ENCODE measurements around the gene SNRNP48.

The SNRNP48 gene

GRCh38 chr6:7555671-7556070 is 34.3 kb upstream of the SNRNP48 start:
- no peaks in the 10 kb centered on the region for H3K36me3 ChIP-seq
- H3K27ac ChIP-seq, result no peak overlapping the region
- H3K27me3 ChIP-seq, result peaks cover 96% of the 10 kb centered on the region
- no peak overlapping the region for H3K4me3 ChIP-seq (ENCODE audit: low read depth in 1 of 2, low read length in 1 of 2)
- H3K9me3 ChIP-seq, result no peaks in the 10 kb centered on the region
- no peaks in the 10 kb centered on the region for H3K4me1 ChIP-seq (ENCODE audit: control insufficient read depth in 1 of 2, insufficient read depth in 1 of 2, low read depth in 1 of 2, low read length in 1 of 2)
- no peak for TF ChIP-seq CTCF (IDR thresholded peaks at IDR 0.05)

GRCh38 chr6:7556394-7557106 is 33.4 kb upstream of the SNRNP48 start:
- Histone ChIP-seq H3K36me3 (no peaks in the 10 kb centered on the region), H3K4me3 (ENCODE audit: low read depth in 1 of 2, low read length in 1 of 2) (no peak overlapping the region), H3K4me1 (ENCODE audit: control insufficient read depth in 1 of 2, insufficient read depth in 1 of 2, low read depth in 1 of 2, low read length in 1 of 2) (no peaks in the 10 kb centered on the region), H3K27ac (no peak overlapping the region), H3K9me3 (no peaks in the 10 kb centered on the region), H3K27me3 (peaks cover 96% of the 10 kb centered on the region)
- TF ChIP-seq CTCF (IDR thresholded peaks at IDR 0.05), result no peak

- Histone ChIP-seq H3K36me3 (no peaks in the 10 kb centered on the region), H3K27me3 (peaks cover 88% of the 10 kb centered on the region), H3K4me1 (ENCODE audit: control insufficient read depth in 1 of 2, insufficient read depth in 1 of 2, low read depth in 1 of 2, low read length in 1 of 2) (peaks cover 4% of the 10 kb centered on the region in 2 experiments), H3K9me3 (no peaks in the 10 kb centered on the region), H3K4me3 (ENCODE audit: low read depth in 1 of 2, low read length in 1 of 2) (no peak overlapping the region), H3K27ac (no peak overlapping the region)
- no peak for TF ChIP-seq CTCF (IDR thresholded peaks at IDR 0.05)
These were observed 32.3 kb upstream of the SNRNP48 start for GRCh38 chr6:7557652-7558051.

GRCh38 chr6:7558781-7559180 is 31.2 kb upstream of the SNRNP48 start:
- H3K9me3 ChIP-seq, result no peaks in the 10 kb centered on the region
- no peaks in the 10 kb centered on the region for H3K36me3 ChIP-seq
- peaks cover 76% of the 10 kb centered on the region for H3K27me3 ChIP-seq
- TF ChIP-seq CTCF (IDR thresholded peaks at IDR 0.05), result no peak
- H3K27ac ChIP-seq, result no peak overlapping the region
- no peak overlapping the region for H3K4me3 ChIP-seq (ENCODE audit: low read depth in 1 of 2, low read length in 1 of 2)
- H3K4me1 ChIP-seq (ENCODE audit: control insufficient read depth in 1 of 2, insufficient read depth in 1 of 2, low read depth in 1 of 2, low read length in 1 of 2), result peaks cover 8 to 14% of the 10 kb centered on the region in 2 experiments

GRCh38 chr6:7559196-7559595 is 30.8 kb upstream of the SNRNP48 start:
- H3K27me3 ChIP-seq, result peaks cover 72% of the 10 kb centered on the region
- peaks cover 8 to 14% of the 10 kb centered on the region in 2 experiments for H3K4me1 ChIP-seq (ENCODE audit: control insufficient read depth in 1 of 2, insufficient read depth in 1 of 2, low read depth in 1 of 2, low read length in 1 of 2)
- no peak overlapping the region for H3K4me3 ChIP-seq (ENCODE audit: low read depth in 1 of 2, low read length in 1 of 2)
- H3K27ac ChIP-seq, result no peak overlapping the region
- no peaks in the 10 kb centered on the region for H3K36me3 ChIP-seq
- no peaks in the 10 kb centered on the region for H3K9me3 ChIP-seq
- no peak for TF ChIP-seq CTCF (IDR thresholded peaks at IDR 0.05)
